SH-SY5Y (cell line): ENCODE measurements around the gene SEL1L3.
A peak's percentile ranks its signal among the peaks of the same experiment; 100 is the strongest.

Experiments
- GATA2 ChIP-seq: IDR thresholded peaks from 2 replicates; pipeline ENCODE4 v1.6.1; 2011; ENCODE audit warnings: mild to moderate bottlenecking, low read depth, low read length
- GATA3 ChIP-seq: IDR thresholded peaks from 2 replicates; pipeline ENCODE4 v1.6.1; 2011; ENCODE audit warnings: low read depth, mild to moderate bottlenecking, low read length, moderate library complexity

The SEL1L3 gene

DNA sequence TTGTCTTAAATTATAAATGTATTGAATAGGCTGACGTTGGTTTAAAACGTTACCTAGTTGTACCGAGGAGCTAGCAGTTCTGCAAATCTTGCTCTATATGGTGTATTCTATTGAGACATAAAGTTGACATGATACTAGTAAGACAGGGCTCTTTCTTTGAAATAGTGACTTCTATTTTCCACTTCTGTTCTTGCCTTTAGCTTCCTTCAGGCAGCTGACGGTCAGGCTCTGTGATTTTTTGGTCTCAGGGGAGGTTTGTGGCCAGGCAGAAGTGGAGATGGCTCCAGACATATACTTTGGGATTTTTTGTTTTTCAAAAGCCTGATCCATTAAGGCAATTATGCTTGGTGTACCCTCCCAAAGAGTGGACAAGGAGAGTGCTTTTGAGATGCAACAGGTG, 111.9 kb downstream of the SEL1L3 start:
- TF ChIP-seq GATA2 (no peak), GATA3 (no peak)

- TF ChIP-seq GATA3, result no peak
- no peak for TF ChIP-seq GATA2
These were observed 113.5 kb downstream of the SEL1L3 start for GRCh38 chr4:25749150-25749794.

DNA sequence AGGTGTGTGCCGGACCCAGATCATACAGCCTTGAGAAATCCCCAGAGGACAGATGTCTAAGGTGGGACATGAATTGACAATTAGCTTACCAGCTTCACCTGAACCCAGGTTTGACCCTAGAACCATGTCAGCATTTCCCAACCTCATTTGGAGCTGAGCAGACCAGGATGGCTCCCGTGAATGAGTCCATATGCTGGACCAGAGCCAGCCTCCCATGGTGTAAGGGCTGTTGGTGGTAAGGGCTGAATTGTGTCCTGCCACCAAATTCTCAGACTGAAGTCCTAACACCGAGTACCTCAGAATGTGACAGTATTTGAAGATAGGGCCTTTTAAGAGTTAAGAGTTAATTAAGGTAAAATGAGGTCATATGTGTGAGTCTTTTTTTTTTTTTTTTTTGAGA, 118.8 kb downstream of the SEL1L3 start:
- TF ChIP-seq GATA3 (no peak), GATA2 (no peak)

GRCh38 chr4:25729564-25729963, 133.2 kb downstream of the SEL1L3 start:
- no peak for TF ChIP-seq GATA2
- no peak for TF ChIP-seq GATA3

DNA sequence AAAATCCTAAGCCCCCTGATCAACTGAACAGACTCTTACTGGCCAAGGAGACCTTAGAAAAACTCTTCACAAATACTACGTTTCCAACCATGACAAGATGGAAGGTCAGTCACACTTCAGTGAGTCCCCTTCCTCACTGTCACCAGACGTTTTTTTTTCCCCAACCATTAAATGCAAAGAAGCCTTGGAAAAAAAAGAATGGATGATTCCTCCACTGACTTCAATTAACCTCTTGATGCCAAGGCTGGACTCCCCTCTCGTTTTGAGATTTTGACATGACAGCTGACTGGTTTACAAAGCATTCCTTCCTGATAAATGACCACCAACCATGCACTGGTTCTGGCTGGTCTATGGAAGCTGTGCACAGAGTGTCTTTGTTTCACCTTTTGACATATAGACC, 133.9 kb downstream of the SEL1L3 start:
- TF ChIP-seq GATA2 (no peak), GATA3 (no peak)

DNA sequence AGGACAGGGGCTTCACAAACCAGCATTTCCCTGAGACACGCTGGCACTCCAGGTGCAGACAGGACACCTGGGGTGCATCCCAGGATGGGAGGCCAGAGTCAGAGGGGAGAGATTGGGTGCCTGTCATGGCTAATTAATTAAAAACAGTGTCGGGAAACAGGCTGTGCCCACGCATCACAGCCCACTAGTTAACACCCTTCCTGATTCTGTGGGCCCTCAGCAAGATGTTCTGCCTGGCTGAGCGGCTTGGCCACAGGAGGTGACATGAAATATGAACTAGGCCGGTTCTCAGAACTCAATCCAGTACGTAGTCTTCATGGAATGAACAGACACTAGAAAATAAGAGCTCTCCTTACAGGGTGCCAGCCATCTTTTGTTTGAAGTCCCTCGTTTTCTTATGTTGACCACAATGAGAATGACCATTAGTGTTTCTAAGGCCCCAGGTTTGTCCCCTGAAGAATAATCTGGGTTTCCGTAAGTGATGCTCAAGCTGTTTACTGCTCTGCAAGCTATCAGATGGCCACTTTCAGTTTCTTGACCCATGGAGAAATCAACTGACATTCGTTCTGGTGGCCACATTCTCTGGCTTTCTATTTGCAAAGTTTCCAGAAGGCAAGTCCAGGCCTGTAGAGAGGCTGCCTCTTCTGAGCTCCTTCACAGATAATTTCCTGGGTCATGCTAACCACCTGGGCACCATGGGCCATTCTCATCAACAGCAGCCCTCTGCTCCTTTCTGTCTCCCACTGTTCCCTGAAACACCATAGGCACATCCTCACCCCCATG, 134.9 kb downstream of the SEL1L3 start:
- TF ChIP-seq GATA2 (no peak), GATA3 (no peak)

DNA sequence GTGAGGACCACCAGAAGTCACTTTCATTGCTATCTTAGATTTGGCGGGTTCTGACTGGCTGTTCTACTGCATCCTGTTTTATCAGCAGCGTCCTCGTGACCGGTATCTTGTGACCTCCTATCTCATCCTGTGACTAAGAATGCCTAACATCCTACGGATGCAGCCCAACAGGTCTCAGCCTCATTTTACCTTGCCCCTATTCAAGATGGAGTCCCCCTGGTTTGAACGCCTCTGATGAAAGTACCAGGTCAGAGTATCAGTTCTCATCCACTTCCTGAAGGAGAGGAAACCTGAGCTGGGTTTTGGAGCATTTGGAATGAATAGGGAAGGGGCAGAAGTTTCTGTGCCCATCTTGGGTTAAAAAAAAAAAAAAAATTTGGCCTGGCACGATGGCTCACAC, 136.9 kb downstream of the SEL1L3 start:
- TF ChIP-seq GATA2 (no peak), GATA3 (no peak)

DNA sequence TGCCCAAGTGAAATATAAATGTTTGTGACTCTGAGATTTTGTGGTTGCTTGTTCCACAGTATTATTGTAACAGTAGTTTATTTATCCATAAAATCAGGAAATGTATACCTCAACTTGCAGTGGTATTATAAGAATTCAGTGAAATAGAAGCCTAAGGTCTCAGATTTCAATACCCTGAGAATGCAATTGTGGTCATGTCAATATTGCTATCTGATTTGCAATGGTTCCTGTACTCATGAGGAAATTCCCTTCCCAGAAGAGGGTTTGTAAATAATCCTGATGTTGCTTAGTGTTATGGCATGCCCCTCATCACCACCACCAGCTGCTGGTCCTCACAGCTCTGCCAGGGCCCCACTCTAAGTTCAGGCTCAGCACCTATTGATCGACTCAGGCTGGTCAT, 139.4 kb downstream of the SEL1L3 start:
- TF ChIP-seq GATA2 (no peak), GATA3 (no peak)

GRCh38 chr4:25722964-25723363, 139.8 kb downstream of the SEL1L3 start:
- TF ChIP-seq GATA2, result no peak
- TF ChIP-seq GATA3, result no peak

- TF ChIP-seq GATA2 (no peak), GATA3 (no peak)
These were observed 149.0 kb downstream of the SEL1L3 start for GRCh38 chr4:25713812-25714211.

DNA sequence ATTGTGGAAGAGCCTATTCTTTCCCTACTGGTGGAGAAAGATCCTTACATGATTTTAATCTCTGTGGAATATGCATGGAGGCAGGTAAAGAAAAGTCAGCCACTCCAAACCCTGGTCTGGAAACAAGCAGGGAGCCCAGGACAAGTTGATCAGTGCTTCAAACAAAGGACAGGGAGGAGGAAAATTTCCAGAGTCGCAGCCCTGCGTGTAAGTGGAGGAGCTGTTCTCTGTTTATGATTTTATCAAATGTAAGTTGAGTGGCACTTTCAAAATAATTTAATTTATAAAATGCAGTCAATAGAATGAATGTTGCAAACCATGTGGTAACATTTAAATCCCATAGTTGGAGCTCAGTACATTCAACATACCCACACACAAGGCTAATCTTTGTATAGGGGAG, 150.2 kb downstream of the SEL1L3 start:
- TF ChIP-seq GATA2 (peak; percentile 66), GATA3 (peak; percentile 49; the same call in 1 of the 2 replicates)

- TF ChIP-seq GATA3, result no peak
These were observed 152.2 kb downstream of the SEL1L3 start for GRCh38 chr4:25710637-25711036.

DNA sequence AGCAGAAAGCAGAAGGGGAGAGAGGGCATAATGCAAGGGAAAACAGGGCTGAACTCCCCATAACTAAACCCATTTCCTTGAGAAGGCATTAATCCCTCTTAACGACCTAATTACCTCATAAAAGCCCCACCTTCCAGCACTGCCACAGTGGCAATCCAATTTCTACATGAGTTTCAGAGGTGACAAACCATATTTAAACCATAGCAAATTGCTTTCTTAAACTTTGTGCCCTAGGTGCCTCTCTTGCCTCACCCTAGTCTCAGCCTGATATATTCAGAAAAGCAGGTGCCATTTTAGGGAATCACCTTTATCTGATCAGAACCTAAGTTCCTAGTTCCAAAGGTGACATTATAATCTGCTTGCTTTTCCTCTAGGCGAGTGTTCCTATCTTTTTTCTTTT, 158.3 kb downstream of the SEL1L3 start:
- no peak for TF ChIP-seq GATA2
- TF ChIP-seq GATA3, result no peak

DNA sequence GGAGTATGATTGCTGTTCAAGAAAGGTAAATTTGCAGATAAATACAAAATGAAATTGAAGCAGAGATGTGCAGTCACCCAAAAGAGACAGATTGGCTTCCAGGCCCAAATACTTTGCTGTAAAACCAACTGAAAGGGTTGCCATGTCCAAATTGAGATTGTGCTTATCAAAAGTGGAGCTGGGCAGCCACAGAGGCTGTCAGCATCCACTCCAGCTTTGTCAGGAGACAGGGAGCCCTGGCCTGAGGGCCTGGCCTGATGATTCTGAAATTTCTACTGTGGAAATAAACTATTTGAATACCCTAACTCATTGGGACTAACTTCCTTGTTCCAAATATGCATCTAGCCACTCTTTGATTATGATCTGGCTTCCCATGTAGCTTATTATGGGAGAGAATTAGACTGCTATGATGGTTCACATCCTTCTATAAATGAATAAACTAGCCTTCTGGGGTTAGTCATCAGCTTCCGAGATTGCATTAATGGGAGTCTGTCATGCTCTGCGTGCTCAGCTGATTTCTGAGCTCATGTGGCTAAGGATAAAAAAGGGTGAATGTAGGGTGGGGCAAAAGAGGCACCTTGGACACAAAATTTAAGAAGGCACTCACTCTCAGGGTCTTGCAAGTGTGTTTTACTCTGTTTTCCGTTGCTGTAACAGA, 158.9 kb downstream of the SEL1L3 start:
- peak; percentile 22; the same call in 1 of the 2 replicates for TF ChIP-seq GATA3
- peak; percentile 56; the same call in 1 of the 2 replicates for TF ChIP-seq GATA2

DNA sequence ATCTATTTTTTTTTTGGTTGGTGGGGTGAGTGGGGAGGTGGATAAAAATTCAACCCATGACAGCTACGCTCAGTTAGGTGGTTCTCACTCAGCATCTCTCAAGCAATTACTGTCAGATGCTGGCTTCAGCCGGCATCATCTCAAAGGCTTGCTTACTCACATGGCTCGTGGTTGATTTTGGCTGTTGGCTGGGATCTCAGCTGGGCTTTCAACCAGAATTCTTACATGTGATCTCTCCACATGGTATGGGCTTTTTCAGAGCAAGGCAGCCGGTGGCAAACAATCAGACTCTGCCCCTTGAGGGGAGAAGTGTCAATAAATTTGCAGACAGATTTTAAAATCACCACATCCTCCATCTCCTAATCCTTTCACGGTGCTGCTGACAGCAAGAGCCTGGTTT, 159.9 kb downstream of the SEL1L3 start:
- TF ChIP-seq GATA3 (no peak), GATA2 (no peak)

GRCh38 chr4:25700661-25701060, 162.1 kb downstream of the SEL1L3 start:
- TF ChIP-seq GATA2 (no peak), GATA3 (no peak)
